CD8-positive, alpha-beta memory T cell (primary cell): Measurements from ENCODE around the gene TFB2M. TPM values are rescaled to one million over a fixed set of nuclear protein-coding genes. Genes with fewer than 3 reads are reported as not detected.

ENCODE experiments used
- CTCF ChIA-PET: fragments of 350-600 bp; sonication (Branson Sonifier 250); formaldehyde crosslinking; loops from one replicate; lab custom pipeline; 2021; ENCODE audit warnings: antibody characterized with exemption; lab: Charles Lee
- POLR2A ChIA-PET: fragments of 350-600 bp; sonication (Branson Sonifier 250); formaldehyde crosslinking; loops from one replicate; lab custom pipeline; 2021; ENCODE audit warnings: antibody characterized with exemption; lab: Charles Lee
- DNase-seq, 5 donors: peaks; one replicate each; pipeline versions ENCODE4 v3.0.0 to v3.0.0-alpha.2; 2020 to 2022; ENCODE audit warnings: mixed read lengths in 1 of 5
- H3K27ac ChIP-seq: one replicate; pipeline ENCODE4 v1.7.0; 2013; ENCODE audit warnings: low read depth, mild to moderate bottlenecking, low read length, moderate library complexity
- H3K27me3 ChIP-seq: 2 replicates; pipeline ENCODE4 v1.7.0; 2013; ENCODE audit warnings: low read length, mild to moderate bottlenecking; ENCODE audit not compliant: insufficient read depth, poor library complexity, severe bottlenecking
- H3K36me3 ChIP-seq: 2 replicates; pipeline ENCODE4 v1.7.0; 2013; ENCODE audit warnings: mild to moderate bottlenecking, low read length, moderate library complexity; ENCODE audit not compliant: insufficient read depth
- H3K4me1 ChIP-seq: 2 replicates; pipeline ENCODE4 v1.7.0; 2013; ENCODE audit warnings: mild to moderate bottlenecking, low read length, moderate library complexity; ENCODE audit not compliant: insufficient read depth
- H3K4me3 ChIP-seq: 2 replicates; pipeline ENCODE4 v1.7.0; 2013; ENCODE audit warnings: mild to moderate bottlenecking, low read length
- H3K9me3 ChIP-seq: 2 replicates; pipeline ENCODE4 v1.7.0; 2013; ENCODE audit warnings: mild to moderate bottlenecking, low read length
- H3K27ac Mint-ChIP-seq, 8 donors: one replicate each; pipeline ENCODE4 v1.8.0; 2020 to 2021; ENCODE audit warnings: mixed read lengths in 8 of 8, mild to moderate bottlenecking in 6 of 8, inconsistent platforms in 3 of 8, moderate library complexity in 3 of 8
- H3K27me3 Mint-ChIP-seq, 2 donors: one replicate each; pipeline ENCODE4 v1.8.0; 2020 to 2021; ENCODE audit warnings: mixed read lengths in 2 of 2, mild to moderate bottlenecking in 1 of 2, moderate library complexity in 1 of 2
- H3K36me3 Mint-ChIP-seq, 3 donors: one replicate each; pipeline ENCODE4 v1.8.0; 2020 to 2021; ENCODE audit warnings: mixed read lengths in 3 of 3, inconsistent platforms in 1 of 3, mild to moderate bottlenecking in 1 of 3
- H3K4me1 Mint-ChIP-seq, 3 donors: one replicate each; pipeline ENCODE4 v1.8.0; 2020 to 2021; ENCODE audit warnings: mixed read lengths in 3 of 3, inconsistent platforms in 1 of 3, mild to moderate bottlenecking in 1 of 3
- H3K4me3 Mint-ChIP-seq, 7 donors: one replicate each; pipeline ENCODE4 v1.8.0; 2020 to 2021; ENCODE audit warnings: mixed read lengths in 7 of 7, mild to moderate bottlenecking in 6 of 7, moderate library complexity in 4 of 7, inconsistent platforms in 2 of 7
- H3K9me3 Mint-ChIP-seq, 5 donors: one replicate each; pipeline ENCODE4 v1.8.0; 2020 to 2022; ENCODE audit warnings: mixed read lengths in 5 of 5, mild to moderate bottlenecking in 3 of 5, moderate library complexity in 2 of 5, inconsistent platforms in 1 of 5
- polyA plus RNA-seq: library from polyadenylated mRNA; unstranded; fragments of 300-500 nt; fragmentation: Illumina TruSeq; gene quantifications from one replicate; pipeline ENCODE4 v1.2.3, GENCODE V29; 2021
- total RNA-seq, 2 experiments: library from RNA; stranded (reverse); gene quantifications; one replicate each; pipeline ENCODE4 v1.2.3, GENCODE V29; 2021

Gene TFB2M
- total and polyA plus RNA-seq, 3 experiments from 2014 or later, result 16.7 to 32.9 (median 31.9) TPM

DNA sequence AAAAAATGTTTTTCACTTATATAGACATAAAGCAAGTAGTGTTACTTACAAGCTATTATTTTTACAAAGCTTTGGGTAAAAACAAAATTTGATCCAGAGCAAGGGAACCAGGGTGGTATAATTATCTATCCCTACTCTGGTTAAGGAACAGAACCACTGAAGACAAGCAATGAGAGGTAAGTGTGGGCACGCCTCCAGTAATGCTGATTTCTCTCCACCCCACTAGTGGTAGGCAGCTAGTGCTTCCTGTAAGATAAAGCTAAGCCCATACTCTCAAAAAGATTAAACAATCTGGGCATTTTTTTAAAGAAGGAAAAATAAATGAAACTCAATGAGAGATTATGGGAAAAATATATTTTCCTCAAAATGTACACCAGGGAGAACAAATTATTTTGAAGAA is 22.1 kb downstream of the TFB2M start:
- DNase-seq, result no peak
- Histone ChIP-seq H3K4me3 (no peak overlapping the region), H3K27ac (no peak overlapping the region), H3K36me3 (peaks cover 27% of the 10 kb centered on the region), H3K27me3 (no peaks in the 10 kb centered on the region), H3K4me1 (no peaks in the 10 kb centered on the region), H3K9me3 (no peaks in the 10 kb centered on the region)
- H3K9me3 Mint-ChIP-seq, result no peaks in the 10 kb centered on the region
- POLR2A ChIA-PET, result no interaction called here
- no peak overlapping the region for H3K4me3 Mint-ChIP-seq
- peaks cover 2 to 62% (median 19%) of the 10 kb centered on the region in 3 donors for H3K36me3 Mint-ChIP-seq
- peaks cover 0 to 3% of the 10 kb centered on the region in 2 donors for H3K27me3 Mint-ChIP-seq
- peak overlapping the region in 1 of 8 donors; percentile 45 for H3K27ac Mint-ChIP-seq
- CTCF ChIA-PET, result no interaction called here
- no peaks in the 10 kb centered on the region for H3K4me1 Mint-ChIP-seq

DNA sequence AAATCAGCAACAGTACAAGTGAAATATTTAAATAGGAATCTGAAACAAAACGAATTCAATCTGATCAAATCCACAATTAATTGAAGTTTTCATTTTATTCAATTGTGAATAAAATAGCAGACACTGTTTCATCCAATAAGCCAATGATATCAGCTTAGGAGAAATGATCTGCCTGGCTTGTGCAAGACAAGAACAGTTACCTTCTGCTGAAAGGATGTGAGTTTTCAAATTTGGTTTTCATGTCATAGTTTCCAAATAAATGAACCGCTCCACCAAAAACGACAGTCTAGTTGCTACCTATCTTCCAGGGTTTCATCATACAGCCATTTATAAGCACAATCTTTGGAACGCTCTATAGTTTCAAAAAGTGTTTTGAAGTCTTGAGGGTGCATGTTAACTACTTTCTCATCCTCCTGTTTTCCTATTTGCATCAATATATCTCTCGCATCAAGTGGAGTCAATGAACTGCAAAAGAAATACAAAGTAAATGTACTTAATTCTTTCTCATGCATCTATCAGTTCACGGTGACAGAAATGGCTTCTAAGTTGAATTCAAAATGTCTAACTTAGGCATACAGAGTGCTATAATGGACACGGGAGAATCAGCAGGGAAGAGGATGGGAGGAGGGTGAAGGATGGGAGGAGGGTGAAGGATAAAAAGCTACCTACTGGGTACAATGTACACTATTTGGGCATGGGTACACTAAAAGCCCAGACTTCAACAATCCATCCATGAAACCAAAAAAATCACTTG is 25.1 kb downstream of the TFB2M start:
- no peak overlapping the region for H3K4me3 ChIP-seq
- H3K27me3 ChIP-seq, result no peaks in the 10 kb centered on the region
- no peak overlapping the region for H3K27ac ChIP-seq
- H3K4me1 ChIP-seq, result no peaks in the 10 kb centered on the region
- H3K9me3 ChIP-seq, result no peaks in the 10 kb centered on the region
- ChIA-PET POLR2A (no interaction called here), CTCF (no interaction called here)
- peaks cover 7 to 53% (median 14%) of the 10 kb centered on the region in 3 donors for H3K36me3 Mint-ChIP-seq
- peaks cover 0 to 3% of the 10 kb centered on the region in 2 donors for H3K27me3 Mint-ChIP-seq
- no peak overlapping the region for H3K27ac Mint-ChIP-seq
- H3K4me1 Mint-ChIP-seq, result no peaks in the 10 kb centered on the region
- H3K9me3 Mint-ChIP-seq, result no peaks in the 10 kb centered on the region
- H3K4me3 Mint-ChIP-seq, result no peak overlapping the region
- H3K36me3 ChIP-seq, result peaks cover 23% of the 10 kb centered on the region
- DNase-seq, result no peak

DNA sequence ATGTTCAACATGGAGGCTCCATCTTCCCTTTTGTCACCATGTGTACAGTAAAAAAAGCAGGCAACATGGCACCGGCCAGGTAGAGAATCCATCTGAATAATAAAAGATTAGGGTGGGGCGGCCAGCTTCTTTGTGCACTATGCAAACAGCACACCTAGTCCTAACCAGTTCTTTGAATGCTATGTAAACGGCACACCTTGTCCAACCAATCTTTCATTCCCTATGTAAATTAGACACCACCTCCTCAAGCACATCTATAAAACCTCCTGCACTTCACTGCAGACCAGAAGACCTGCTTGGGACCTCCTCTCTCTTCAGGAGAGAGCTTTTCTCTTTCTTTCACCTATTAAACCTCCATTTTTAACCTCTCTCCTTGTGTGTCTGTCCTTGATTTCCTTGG is 28.2 kb downstream of the TFB2M start:
- Histone ChIP-seq H3K4me3 (no peak overlapping the region), H3K36me3 (peaks cover 11% of the 10 kb centered on the region), H3K27me3 (no peaks in the 10 kb centered on the region), H3K27ac (no peak overlapping the region), H3K9me3 (no peaks in the 10 kb centered on the region), H3K4me1 (no peaks in the 10 kb centered on the region)
- H3K9me3 Mint-ChIP-seq, result no peaks in the 10 kb centered on the region
- CTCF ChIA-PET, result no interaction called here
- POLR2A ChIA-PET, result no interaction called here
- no peak for DNase-seq
- no peak overlapping the region for H3K4me3 Mint-ChIP-seq
- H3K27ac Mint-ChIP-seq, result no peak overlapping the region
- H3K36me3 Mint-ChIP-seq, result peaks cover 5 to 30% (median 7%) of the 10 kb centered on the region in 3 donors
- no peaks in the 10 kb centered on the region for H3K4me1 Mint-ChIP-seq
- H3K27me3 Mint-ChIP-seq, result peaks cover 0 to 2% of the 10 kb centered on the region in 2 donors

DNA sequence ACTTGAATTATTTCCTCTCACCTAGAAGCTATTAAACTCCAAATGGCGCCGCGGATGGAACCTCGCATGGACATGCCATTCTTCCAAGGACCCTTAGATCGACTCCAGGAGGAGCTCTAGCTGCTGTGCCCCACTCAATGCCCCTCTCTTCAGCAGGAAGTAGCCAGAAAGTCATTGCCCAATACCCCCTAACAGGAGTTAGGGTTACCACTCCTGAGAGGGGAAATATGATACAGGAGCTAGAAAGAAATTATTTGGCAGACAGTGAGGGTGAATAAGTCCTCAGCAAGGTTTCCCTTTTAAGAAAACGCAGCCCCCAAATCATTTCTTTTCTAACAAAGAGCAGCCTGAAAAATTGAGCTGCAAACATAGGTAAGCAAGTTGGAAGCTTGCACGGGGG is 28.6 kb downstream of the TFB2M start:
- Histone ChIP-seq H3K36me3 (peaks cover 6% of the 10 kb centered on the region), H3K27ac (no peak overlapping the region), H3K4me1 (no peaks in the 10 kb centered on the region), H3K27me3 (no peaks in the 10 kb centered on the region), H3K9me3 (no peaks in the 10 kb centered on the region), H3K4me3 (no peak overlapping the region)
- H3K27ac Mint-ChIP-seq, result peak overlapping the region in 1 of 8 donors; percentile 24
- peaks cover 1 to 2% of the 10 kb centered on the region in 2 donors for H3K27me3 Mint-ChIP-seq
- H3K9me3 Mint-ChIP-seq, result no peaks in the 10 kb centered on the region
- CTCF ChIA-PET, result no interaction called here
- no peak overlapping the region for H3K4me3 Mint-ChIP-seq
- POLR2A ChIA-PET, result no interaction called here
- DNase-seq, result no peak
- peaks cover 5 to 27% (median 7%) of the 10 kb centered on the region in 3 donors for H3K36me3 Mint-ChIP-seq
- H3K4me1 Mint-ChIP-seq, result no peaks in the 10 kb centered on the region

DNA sequence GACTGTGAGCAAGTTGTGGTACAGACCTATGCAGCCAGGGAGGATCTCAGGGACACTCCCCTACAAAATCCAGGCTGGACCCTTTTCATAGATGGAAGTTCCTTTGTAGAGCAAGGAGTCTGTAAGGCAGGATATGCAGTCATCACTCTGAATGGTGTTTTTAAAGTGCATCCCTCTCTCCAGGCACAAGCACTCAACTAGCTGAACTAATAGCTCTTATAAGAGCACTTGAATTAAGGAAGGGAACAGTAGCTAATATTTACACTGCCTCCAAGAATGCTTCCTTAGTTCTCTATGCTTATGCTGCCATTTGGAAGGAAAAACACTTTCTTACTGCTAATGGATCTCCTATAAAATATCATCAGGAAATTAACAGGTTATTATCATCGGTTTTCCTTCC is 31.9 kb downstream of the TFB2M start:
- Mint-ChIP-seq H3K4me3 (no peak overlapping the region), H3K9me3 (peaks cover 5 to 16% (median 12%) of the 10 kb centered on the region in 5 donors), H3K27me3 (peaks cover 1 to 3% of the 10 kb centered on the region in 2 donors), H3K27ac (peak overlapping the region in 1 of 8 donors; percentile 24), H3K36me3 (peaks cover 1 to 20% (median 6%) of the 10 kb centered on the region in 3 donors), H3K4me1 (no peaks in the 10 kb centered on the region)
- Histone ChIP-seq H3K27ac (no peak overlapping the region), H3K9me3 (no peaks in the 10 kb centered on the region), H3K27me3 (no peaks in the 10 kb centered on the region), H3K4me3 (no peak overlapping the region), H3K36me3 (no peaks in the 10 kb centered on the region), H3K4me1 (no peaks in the 10 kb centered on the region)
- ChIA-PET CTCF (no interaction called here), POLR2A (no interaction called here)
- DNase-seq, result no peak

DNA sequence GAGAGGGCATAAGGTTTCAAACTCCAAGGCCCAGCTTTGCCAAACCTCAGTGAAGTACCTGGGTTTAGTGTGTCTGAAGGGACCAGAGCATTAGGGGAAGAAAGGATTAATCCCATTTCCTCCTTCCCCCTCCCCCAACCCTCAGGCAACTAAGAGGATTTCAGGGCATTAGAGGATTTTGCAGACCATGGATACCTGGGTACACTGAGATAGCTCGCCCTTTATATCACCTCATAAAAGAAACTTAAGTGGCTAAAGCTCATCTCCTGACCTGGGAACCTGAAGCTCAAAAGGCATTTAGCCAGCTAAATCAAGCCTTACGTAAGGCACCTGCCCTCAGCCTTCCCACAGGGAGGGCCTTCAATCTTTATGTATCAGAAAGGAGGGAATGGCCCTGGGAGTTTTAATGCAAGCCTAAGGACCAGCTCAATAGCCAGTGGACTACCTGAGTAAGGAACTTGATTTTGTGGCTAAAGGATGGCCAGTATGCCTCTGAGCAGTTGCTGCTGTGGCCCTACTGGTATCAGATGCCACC is 32.6 kb downstream of the TFB2M start:
- no peak overlapping the region for H3K4me3 ChIP-seq
- H3K4me1 ChIP-seq, result no peaks in the 10 kb centered on the region
- ChIA-PET POLR2A (no interaction called here), CTCF (no interaction called here)
- Mint-ChIP-seq H3K36me3 (peaks cover 0 to 13% (median 1%) of the 10 kb centered on the region in 3 donors), H3K4me3 (no peak overlapping the region), H3K27ac (peak overlapping the region in 1 of 8 donors; percentile 24), H3K9me3 (peaks cover 5 to 16% (median 12%) of the 10 kb centered on the region in 5 donors), H3K4me1 (peaks cover 0 to 3% (median 0%) of the 10 kb centered on the region in 3 donors), H3K27me3 (peaks cover 1 to 3% of the 10 kb centered on the region in 2 donors)
- H3K27me3 ChIP-seq, result no peaks in the 10 kb centered on the region
- no peaks in the 10 kb centered on the region for H3K9me3 ChIP-seq
- no peaks in the 10 kb centered on the region for H3K36me3 ChIP-seq
- DNase-seq, result no peak
- no peak overlapping the region for H3K27ac ChIP-seq

DNA sequence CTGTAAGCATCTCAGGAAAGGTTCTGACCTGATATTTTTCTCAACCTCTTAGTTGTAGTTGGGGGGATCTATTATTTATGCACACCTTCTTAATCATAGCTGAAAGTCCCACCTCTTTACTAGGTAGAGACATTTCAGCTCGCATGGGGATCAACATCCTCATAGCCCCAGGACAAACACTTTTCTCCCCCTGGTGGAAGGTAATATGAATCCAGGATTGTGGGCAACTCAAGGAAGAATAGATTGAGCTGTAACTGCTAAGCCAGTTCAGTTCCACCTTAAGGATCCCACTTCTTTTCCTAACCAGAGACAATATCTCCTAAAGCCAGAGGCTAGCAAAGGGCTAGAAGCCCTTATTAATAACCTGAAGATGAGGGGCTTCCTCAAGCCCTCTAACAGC is 33.5 kb downstream of the TFB2M start:
- Mint-ChIP-seq H3K9me3 (peaks cover 5 to 16% (median 12%) of the 10 kb centered on the region in 5 donors), H3K27me3 (peaks cover 1 to 3% of the 10 kb centered on the region in 2 donors), H3K36me3 (peaks cover 0 to 13% (median 0%) of the 10 kb centered on the region in 3 donors), H3K27ac (no peak overlapping the region), H3K4me3 (no peak overlapping the region), H3K4me1 (peaks cover 1 to 12% (median 2%) of the 10 kb centered on the region in 3 donors)
- H3K4me3 ChIP-seq, result no peak overlapping the region
- peaks cover 5% of the 10 kb centered on the region for H3K4me1 ChIP-seq
- H3K36me3 ChIP-seq, result no peaks in the 10 kb centered on the region
- no peak overlapping the region for H3K27ac ChIP-seq
- no peak for DNase-seq
- H3K27me3 ChIP-seq, result no peaks in the 10 kb centered on the region
- POLR2A ChIA-PET, result interaction anchor here (0.6 kb wide), 1 partner anchor 18 kb away, joined by 3 read pairs; no protein-coding TSS in a partner anchor
- CTCF ChIA-PET, result no interaction called here
- no peaks in the 10 kb centered on the region for H3K9me3 ChIP-seq

DNA sequence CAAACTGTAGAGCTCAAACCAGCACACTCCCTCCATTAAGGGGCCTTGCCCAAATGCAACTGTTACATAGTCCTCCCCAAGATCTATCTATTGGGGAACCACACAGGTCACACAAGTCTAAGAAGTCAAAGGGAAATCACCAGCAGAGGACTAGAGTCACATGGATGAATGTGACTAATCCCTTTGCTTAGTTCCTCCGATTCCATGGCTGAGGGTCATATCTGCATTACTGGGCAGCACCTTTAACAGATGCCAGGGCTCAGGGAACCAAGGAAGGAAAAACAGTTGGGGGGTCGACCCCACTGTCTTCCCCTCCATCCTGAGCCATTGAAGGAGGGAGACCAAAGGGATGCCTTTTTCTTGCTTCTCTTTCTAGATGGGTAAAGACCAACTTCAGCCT is 35.6 kb downstream of the TFB2M start:
- Histone ChIP-seq H3K27ac (no peak overlapping the region), H3K36me3 (no peaks in the 10 kb centered on the region), H3K9me3 (no peaks in the 10 kb centered on the region), H3K4me3 (no peak overlapping the region), H3K27me3 (no peaks in the 10 kb centered on the region), H3K4me1 (peaks cover 5% of the 10 kb centered on the region)
- peaks cover 6 to 17% (median 7%) of the 10 kb centered on the region in 3 donors for H3K4me1 Mint-ChIP-seq
- CTCF ChIA-PET, result no interaction called here
- peaks cover 5 to 17% (median 13%) of the 10 kb centered on the region in 5 donors for H3K9me3 Mint-ChIP-seq
- peaks cover 0 to 13% (median 0%) of the 10 kb centered on the region in 3 donors for H3K36me3 Mint-ChIP-seq
- H3K27me3 Mint-ChIP-seq, result peaks cover 3% of the 10 kb centered on the region in 2 donors
- no peak for DNase-seq
- POLR2A ChIA-PET, result no interaction called here
- no peak overlapping the region for H3K4me3 Mint-ChIP-seq
- no peak overlapping the region for H3K27ac Mint-ChIP-seq
